Jurkat, Clone E6-1 (cell line): ENCODE results near the gene WDCP.

Experiments
- DNase-seq: peaks from one replicate; pipeline ENCODE4 v3.0.0-alpha.2; 2011; ENCODE audit warnings: low read depth, low spot score
- H3K4me3 ChIP-seq: 2 replicates; pipeline ENCODE4 v1.5.1; 2011; ENCODE audit warnings: mild to moderate bottlenecking, low read length, control low read depth, moderate library complexity

Gene WDCP

DNA sequence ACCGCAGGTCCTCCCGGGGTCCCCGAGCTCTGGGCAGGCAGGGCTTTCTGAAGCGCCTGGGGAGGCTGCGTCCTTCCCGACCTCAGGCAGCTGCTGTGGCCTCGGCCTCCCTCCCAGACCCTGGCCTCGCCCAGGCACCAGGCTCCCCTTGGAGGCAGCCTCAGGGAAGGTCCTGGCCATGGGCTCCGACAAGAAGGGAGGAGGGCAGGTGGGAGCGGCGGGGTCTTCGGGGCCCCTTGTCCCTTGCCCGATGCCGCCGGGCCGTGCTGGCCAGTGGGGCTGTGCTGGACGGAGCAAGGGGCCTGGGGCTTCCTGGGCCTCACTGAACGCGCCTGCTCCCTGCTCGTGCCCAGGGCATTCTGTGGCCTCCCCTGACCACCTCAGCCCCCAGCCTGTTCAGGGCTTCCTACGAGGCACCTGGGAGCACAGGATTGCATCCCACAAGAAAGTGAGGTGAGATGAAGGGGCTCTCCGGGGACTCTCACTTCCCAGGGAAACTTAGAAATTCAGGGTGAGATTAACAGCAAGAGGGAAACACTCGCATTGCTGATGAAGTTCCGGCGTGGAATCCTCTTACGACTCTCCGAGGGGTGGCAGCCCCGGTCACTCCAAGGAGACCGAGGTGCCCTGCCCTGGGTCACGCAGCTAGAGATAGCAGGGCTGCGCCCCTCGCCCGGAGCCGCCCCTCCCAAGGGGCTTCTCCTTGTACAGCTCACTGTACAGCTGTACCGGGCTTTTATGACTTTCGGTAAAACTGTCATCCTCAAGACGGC lies 36.5 kb downstream of the WDCP start:
- no peak for DNase-seq
- H3K4me3 ChIP-seq, result no peak overlapping the region

DNA sequence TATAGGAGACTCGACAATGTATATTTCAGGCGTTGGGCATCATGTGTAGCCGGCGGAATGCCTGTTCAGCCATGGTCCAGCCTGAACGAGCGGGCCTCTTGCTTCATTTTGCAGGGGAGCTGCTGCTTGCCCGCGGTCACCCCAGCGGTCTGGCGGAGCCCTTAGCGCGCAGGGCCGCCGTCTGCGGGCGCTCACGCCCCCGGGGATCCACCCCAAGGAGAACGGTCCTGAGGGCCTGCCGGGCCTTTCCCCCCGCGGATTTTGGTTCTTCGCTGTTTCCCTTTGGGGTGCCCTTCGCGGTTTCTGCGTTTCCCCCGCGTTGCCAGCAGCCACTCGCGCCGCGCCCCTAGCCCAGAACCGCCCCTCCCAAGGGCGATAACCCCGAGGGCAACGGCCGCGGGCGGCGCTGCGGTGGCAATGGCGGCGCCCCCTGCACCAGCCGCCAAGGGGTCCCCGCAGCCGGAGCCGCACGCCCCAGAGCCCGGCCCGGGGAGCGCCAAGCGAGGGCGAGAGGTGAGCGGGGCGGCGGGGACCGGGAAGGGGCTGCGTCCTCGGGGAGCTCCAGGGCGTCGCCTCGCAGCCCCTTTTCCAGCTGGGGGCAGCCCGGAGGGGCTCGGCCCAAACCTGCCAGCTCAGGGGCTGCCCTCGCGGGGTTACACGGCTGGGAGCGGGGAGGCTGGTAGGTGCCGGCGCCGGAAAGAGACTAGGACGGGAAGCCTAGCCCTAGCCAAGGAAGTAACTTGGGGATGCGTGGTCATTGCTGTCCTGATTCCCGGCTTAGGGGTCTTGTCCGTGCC lies 37.3 kb downstream of the WDCP start, which contains the start of gene MFSD2B:
Gene MFSD2B, plus strand, starts transcription at position 406 of the 797 bp plus-strand sequence. Its CDS starts 12 bp downstream, at position 418.
- no peak within 1 kb of the TSS for H3K4me3 ChIP-seq
- DNase-seq, result no peak

GRCh38 chr2:24009367-24009679 lies 37.9 kb downstream of the WDCP start:
- DNase-seq, result no peak
- H3K4me3 ChIP-seq, result no peak overlapping the region

DNA sequence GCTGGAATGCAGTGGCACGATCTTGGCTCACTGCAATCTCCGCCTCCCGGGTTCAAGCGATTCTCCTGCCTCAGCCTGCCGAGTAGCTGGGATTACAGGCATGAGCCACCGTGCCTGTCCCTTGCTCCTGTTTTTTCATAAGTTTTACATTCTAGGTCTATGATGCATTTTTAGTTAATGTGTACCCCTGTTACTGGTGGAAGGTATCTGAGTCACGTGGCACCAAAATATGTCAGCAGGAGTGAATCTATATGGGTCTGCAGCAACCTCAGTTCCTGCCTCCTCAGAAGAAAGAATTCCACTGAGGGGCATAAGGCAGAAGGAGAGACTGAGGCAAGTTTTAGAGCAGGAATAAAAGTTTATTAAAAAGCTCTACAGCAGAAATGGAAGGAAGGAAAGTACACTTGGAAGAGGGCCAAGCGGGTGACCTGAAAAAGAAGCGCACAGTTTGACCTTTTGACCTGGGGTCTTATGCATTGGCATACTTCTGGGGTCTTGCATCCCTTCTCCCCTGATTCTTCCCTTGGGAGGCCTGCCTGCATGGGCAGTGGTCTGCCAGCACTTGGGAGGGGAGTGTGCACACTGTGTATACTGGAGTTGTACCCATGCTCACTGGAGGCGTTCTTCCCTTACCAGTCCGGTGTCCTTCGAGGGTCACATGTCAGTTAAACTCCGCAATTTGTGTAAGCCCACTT lies 38.4 kb downstream of the WDCP start:
- no peak overlapping the region for H3K4me3 ChIP-seq
- DNase-seq, result no peak

GRCh38 chr2:24007693-24008092 lies 39.5 kb downstream of the WDCP start:
- DNase-seq, result no peak
- H3K4me3 ChIP-seq, result no peak overlapping the region

DNA sequence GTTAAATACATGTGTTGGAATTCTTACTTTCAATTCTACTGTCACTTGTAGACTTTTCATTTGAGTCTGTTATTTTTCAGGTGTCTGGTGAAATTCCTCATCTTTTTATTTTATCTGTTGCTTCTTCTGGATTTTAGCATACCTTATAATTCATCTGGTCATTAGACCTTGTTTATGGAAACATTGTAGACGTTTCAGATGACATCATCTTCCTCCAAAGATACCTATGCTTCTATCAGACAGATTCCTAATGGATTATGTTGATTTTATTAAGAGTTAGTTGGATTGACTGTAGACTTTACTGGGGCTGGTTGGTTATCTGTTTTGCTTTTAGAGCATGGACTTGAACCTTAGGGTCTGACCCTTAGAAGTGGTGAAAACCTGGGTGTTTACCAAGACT lies 52.6 kb downstream of the WDCP start:
- DNase-seq, result no peak
- H3K4me3 ChIP-seq, result no peak overlapping the region

DNA sequence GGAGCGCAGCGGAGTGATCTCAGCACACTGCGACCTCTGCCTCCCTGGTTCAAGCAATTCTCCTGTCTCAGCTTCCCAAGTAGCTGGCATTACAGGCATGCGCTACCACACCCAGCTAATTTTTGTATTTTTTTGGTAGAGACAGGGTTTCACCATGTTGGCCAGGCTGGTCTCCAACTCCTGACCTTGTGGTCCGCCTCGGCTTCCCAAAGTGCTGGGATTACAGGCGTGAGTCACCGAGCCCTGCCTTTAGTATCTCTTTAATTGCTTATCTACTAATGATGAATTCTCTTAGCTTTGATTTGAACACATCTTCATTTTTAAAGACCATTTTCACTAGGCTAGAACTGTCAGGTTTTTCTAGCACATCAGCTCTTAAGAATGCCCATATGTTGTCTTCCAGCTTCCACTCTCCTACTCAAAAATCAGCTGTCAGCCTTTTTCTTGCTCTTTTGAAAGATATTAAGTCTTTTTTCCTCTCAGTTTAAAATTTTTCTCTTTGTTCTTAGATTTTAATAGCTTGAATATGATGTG lies 53.4 kb downstream of the WDCP start:
- DNase-seq, result no peak

GRCh38 chr2:23992931-23993330 lies 54.3 kb downstream of the WDCP start:
- H3K4me3 ChIP-seq, result no peak overlapping the region
- no peak for DNase-seq

More for the DNA sequence above, 53.4 kb downstream of the WDCP start:
- no peak overlapping the region for H3K4me3 ChIP-seq

DNA sequence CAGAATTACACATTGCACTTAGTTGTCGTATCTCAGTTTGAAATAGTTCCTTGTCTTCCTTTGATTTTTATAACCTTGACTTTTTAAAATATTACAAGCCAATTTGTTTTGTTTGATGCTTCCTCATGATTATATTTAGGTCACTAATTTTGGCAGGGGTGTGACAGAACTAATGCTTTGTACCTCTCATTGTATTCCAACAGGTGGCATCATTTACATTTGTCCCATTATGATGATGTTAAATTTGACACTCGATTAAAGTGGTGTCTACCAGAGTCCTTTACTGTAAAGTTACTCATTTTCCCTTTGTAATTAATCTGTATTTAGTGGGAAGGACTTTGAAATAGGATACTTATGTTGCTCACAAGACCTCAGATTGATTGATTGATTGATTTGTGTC lies 58.8 kb downstream of the WDCP start:
- no peak overlapping the region for H3K4me3 ChIP-seq
- peak; percentile 17 for DNase-seq
